ENCODE measurements around the gene POLR2A.

DNA sequence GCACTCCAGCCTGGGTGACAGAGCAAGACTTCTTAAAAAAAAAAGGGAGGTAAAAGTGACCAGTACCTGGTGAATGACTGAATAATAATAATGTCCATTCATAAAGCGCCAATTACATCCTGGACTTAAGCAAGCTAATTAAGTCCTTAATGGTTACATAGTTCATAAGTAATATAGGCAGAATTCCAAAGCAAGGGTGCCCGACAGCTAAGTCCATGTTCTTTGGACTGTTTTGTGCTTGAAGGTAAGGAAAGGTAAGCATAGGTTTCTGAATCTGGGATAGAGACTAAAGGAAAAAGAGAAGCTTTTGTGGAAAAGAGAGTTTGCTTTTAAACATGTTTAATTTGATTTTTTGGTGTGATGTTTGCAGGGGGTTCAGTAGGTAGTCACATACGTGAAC is 9.8 kb downstream of the POLR2A start:
- TF ChIP-seq, protein P1, sequence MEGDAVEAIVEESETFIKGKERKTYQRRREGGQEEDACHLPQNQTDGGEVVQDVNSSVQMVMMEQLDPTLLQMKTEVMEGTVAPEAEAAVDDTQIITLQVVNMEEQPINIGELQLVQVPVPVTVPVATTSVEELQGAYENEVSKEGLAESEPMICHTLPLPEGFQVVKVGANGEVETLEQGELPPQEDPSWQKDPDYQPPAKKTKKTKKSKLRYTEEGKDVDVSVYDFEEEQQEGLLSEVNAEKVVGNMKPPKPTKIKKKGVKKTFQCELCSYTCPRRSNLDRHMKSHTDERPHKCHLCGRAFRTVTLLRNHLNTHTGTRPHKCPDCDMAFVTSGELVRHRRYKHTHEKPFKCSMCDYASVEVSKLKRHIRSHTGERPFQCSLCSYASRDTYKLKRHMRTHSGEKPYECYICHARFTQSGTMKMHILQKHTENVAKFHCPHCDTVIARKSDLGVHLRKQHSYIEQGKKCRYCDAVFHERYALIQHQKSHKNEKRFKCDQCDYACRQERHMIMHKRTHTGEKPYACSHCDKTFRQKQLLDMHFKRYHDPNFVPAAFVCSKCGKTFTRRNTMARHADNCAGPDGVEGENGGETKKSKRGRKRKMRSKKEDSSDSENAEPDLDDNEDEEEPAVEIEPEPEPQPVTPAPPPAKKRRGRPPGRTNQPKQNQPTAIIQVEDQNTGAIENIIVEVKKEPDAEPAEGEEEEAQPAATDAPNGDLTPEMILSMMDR (conservative IDR thresholded peaks at IDR 0.05; ENCODE audit: low read depth, low read length) = no peak
- TF ChIP-seq RAD21 (IDR thresholded peaks at IDR 0.05; ENCODE audit: low read length) (no peak), MXI1 (IDR thresholded peaks at IDR 0.05; ENCODE audit: borderline replicate concordance, low read depth, low read length) (no peak), POLR2A (IDR thresholded peaks at IDR 0.05; ENCODE audit: low read depth, low read length) (no peak), SMC3 (IDR thresholded peaks at IDR 0.05; ENCODE audit: low read depth, low read length) (no peak), CEBPB (IDR thresholded peaks at IDR 0.05; ENCODE audit: low read depth, low read length) (no peak), CHD1 (IDR thresholded peaks at IDR 0.05; ENCODE audit: low read depth, low read length) (no peak), MAFK (IDR thresholded peaks at IDR 0.05; ENCODE audit: low read depth, low read length) (no peak), RCOR1 (IDR thresholded peaks at IDR 0.05; ENCODE audit: insufficient replicate concordance, low read length) (no peak), RFX5 (IDR thresholded peaks at IDR 0.05; ENCODE audit: low read depth, low read length) (no peak)
- TF ChIP-seq, protein P2, sequence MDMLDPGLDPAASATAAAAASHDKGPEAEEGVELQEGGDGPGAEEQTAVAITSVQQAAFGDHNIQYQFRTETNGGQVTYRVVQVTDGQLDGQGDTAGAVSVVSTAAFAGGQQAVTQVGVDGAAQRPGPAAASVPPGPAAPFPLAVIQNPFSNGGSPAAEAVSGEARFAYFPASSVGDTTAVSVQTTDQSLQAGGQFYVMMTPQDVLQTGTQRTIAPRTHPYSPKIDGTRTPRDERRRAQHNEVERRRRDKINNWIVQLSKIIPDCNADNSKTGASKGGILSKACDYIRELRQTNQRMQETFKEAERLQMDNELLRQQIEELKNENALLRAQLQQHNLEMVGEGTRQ (IDR thresholded peaks at IDR 0.05; ENCODE audit: low read depth, low read length) = no peak
